Colonic mucosa (tissue), 4 donors: ENCODE data around the gene ACTL7B. TPM values are rescaled to one million over a fixed set of nuclear protein-coding genes. Genes with fewer than 3 reads are reported as not detected.

Experiments
- DNase-seq: peaks from one replicate; pipeline ENCODE4 v3.0.0-alpha.2; 2020
- H3K27ac ChIP-seq: fragments of 200-600 bp; one replicate; pipeline ENCODE4 v1.8.0; 2021
- H3K27me3 ChIP-seq: fragments of 200-600 bp; one replicate; pipeline ENCODE4 v1.8.0; 2021
- H3K36me3 ChIP-seq: fragments of 200-600 bp; one replicate; pipeline ENCODE4 v1.8.0; 2021
- H3K4me1 ChIP-seq: fragments of 200-600 bp; one replicate; pipeline ENCODE4 v1.8.0; 2021; ENCODE audit warnings: mild to moderate bottlenecking
- H3K4me3 ChIP-seq: fragments of 200-600 bp; one replicate; pipeline ENCODE4 v1.8.0; 2021
- H3K9ac ChIP-seq, 2 donors: one replicate each; pipeline ENCODE4 v1.7.0; 2013; ENCODE audit warnings: control low read depth in 2 of 2, low read depth in 2 of 2, low read length in 2 of 2
- H3K9me3 ChIP-seq: fragments of 200-600 bp; one replicate; pipeline ENCODE4 v1.8.0; 2021
- CTCF ChIP-seq: fragments of 200-600 bp; IDR thresholded peaks from one replicate; pipeline ENCODE4 v1.8.0; 2022; ENCODE audit warnings: antibody characterized with exemption, mild to moderate bottlenecking
- intact Hi-C: fragments of 100-400 bp; cut with DNase I; formaldehyde crosslinking; loops from one replicate; pipeline ENCODE4 v1.14.1; 2022
- total RNA-seq, 2 donors: library from RNA; stranded (reverse); fragmentation: NEBNext Ultra II Directional in 1 of 2; extraction: Animal tissue kit (Norgen Biotek cat#: 25700) in 1 of 2; gene quantifications; one replicate each; pipeline ENCODE4 v1.2.1, GENCODE V29; 2021
- donor health status: healthy.
- donor health status: DM: no; HTN: no; CAD: no.
- donor health status: DM: no; HTN: no; CAD: no.

ACTL7B gene
- total RNA-seq, 2 donors from 2014 or later, result not detected

- Histone ChIP-seq H3K4me3 (no peak overlapping the region), H3K9me3 (no peaks in the 10 kb centered on the region), H3K36me3 (no peaks in the 10 kb centered on the region), H3K4me1 (no peaks in the 10 kb centered on the region), H3K9ac (no peak overlapping the region), H3K27me3 (no peaks in the 10 kb centered on the region), H3K27ac (no peak overlapping the region)
- DNase-seq, result no peak
- intact Hi-C loops, result no loop called here
- TF ChIP-seq CTCF, result no peak
Observed at GRCh38 chr9:108834959-108835665, 20.7 kb downstream of the ACTL7B start.

- H3K27ac ChIP-seq, result no peak overlapping the region
- H3K9ac ChIP-seq, result no peak overlapping the region
- TF ChIP-seq CTCF, result no peak
- intact Hi-C loops, result no loop called here
- no peaks in the 10 kb centered on the region for H3K4me1 ChIP-seq
- H3K27me3 ChIP-seq, result no peaks in the 10 kb centered on the region
- no peak overlapping the region for H3K4me3 ChIP-seq
- DNase-seq, result no peak
- no peaks in the 10 kb centered on the region for H3K36me3 ChIP-seq
- H3K9me3 ChIP-seq, result no peaks in the 10 kb centered on the region
Observed at GRCh38 chr9:108832179-108832500, 23.6 kb downstream of the ACTL7B start.

GRCh38 chr9:108831496-108832178 is 24.1 kb downstream of the ACTL7B start:
- no peak for TF ChIP-seq CTCF
- Histone ChIP-seq H3K4me3 (no peak overlapping the region), H3K9ac (no peak overlapping the region), H3K27ac (no peak overlapping the region), H3K9me3 (no peaks in the 10 kb centered on the region), H3K27me3 (no peaks in the 10 kb centered on the region), H3K36me3 (no peaks in the 10 kb centered on the region), H3K4me1 (no peaks in the 10 kb centered on the region)
- intact Hi-C loops, result no loop called here
- DNase-seq, result no peak

GRCh38 chr9:108830272-108830671 is 25.5 kb downstream of the ACTL7B start:
- Histone ChIP-seq H3K9me3 (no peaks in the 10 kb centered on the region), H3K9ac (no peak overlapping the region), H3K4me1 (no peaks in the 10 kb centered on the region), H3K4me3 (no peak overlapping the region), H3K27me3 (no peaks in the 10 kb centered on the region), H3K36me3 (no peaks in the 10 kb centered on the region), H3K27ac (no peak overlapping the region)
- no peak for TF ChIP-seq CTCF
- intact Hi-C loops, result no loop called here
- DNase-seq, result no peak

- DNase-seq, result no peak
- no peak overlapping the region for H3K9ac ChIP-seq
- no peak for TF ChIP-seq CTCF
- no peaks in the 10 kb centered on the region for H3K9me3 ChIP-seq
- H3K4me3 ChIP-seq, result no peak overlapping the region
- no peaks in the 10 kb centered on the region for H3K4me1 ChIP-seq
- H3K27ac ChIP-seq, result no peak overlapping the region
- intact Hi-C loops, result no loop called here
- no peaks in the 10 kb centered on the region for H3K27me3 ChIP-seq
- H3K36me3 ChIP-seq, result no peaks in the 10 kb centered on the region
Observed at GRCh38 chr9:108823829-108824228, 32.0 kb downstream of the ACTL7B start.
